Measurements from ENCODE around the gene EGR2. TPM values are rescaled to one million over a fixed set of nuclear protein-coding genes. Genes with fewer than 3 reads are reported as not detected.
A peak's percentile ranks its signal among the peaks of the same experiment; 100 is the strongest.

Gene EGR2
- total RNA-seq, 4 donors from 2014 or later = 0.40 to 1.5 (median 0.76) TPM; not detected in 1

DNA sequence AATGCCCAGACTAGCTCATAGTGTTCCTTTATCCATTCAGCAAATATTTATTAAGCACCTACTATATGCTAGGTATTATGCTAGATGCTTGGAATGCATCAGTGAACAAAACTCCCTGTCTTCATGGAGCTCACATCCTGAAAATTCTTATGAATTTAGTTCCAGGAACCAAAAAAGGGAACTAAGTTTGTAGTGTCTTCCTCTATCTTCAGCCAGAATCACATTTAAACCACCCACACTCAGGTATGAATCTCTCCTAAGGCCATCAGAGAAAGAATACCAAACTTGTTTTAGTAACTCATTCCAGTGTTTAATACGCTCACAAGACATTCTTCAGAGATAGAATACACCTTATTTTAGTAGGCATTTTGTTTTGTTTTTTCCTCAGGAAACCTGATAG is 10.1 kb upstream of the EGR2 start:
- intact Hi-C loops (cut with DNase I; ENCODE audit: low total_unique reads) (no loop called here), in situ Hi-C loops (cut with MboI; ENCODE audit: low sequenced_read_pairs in 4 of 4) (loop anchor here in 1 of 4 donors (10.0 to 25.0 kb wide), 2 partner anchors 211 to 389 kb away; no protein-coding TSS in a partner anchor)
- no peaks in the 10 kb centered on the region for H3K36me3 ChIP-seq
- no peak for TF ChIP-seq POLR2A (IDR thresholded peaks at IDR 0.05)
- TF ChIP-seq, protein P1, sequence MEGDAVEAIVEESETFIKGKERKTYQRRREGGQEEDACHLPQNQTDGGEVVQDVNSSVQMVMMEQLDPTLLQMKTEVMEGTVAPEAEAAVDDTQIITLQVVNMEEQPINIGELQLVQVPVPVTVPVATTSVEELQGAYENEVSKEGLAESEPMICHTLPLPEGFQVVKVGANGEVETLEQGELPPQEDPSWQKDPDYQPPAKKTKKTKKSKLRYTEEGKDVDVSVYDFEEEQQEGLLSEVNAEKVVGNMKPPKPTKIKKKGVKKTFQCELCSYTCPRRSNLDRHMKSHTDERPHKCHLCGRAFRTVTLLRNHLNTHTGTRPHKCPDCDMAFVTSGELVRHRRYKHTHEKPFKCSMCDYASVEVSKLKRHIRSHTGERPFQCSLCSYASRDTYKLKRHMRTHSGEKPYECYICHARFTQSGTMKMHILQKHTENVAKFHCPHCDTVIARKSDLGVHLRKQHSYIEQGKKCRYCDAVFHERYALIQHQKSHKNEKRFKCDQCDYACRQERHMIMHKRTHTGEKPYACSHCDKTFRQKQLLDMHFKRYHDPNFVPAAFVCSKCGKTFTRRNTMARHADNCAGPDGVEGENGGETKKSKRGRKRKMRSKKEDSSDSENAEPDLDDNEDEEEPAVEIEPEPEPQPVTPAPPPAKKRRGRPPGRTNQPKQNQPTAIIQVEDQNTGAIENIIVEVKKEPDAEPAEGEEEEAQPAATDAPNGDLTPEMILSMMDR (IDR thresholded peaks at IDR 0.05 in 4 of 5, conservative IDR thresholded peaks at IDR 0.05 in 1 of 5) = no peak
- no peaks in the 10 kb centered on the region for H3K4me1 ChIP-seq
- H3K27me3 ChIP-seq = no peaks in the 10 kb centered on the region
- no peaks in the 10 kb centered on the region for H3K9me3 ChIP-seq
- no peak overlapping the region for H3K27ac ChIP-seq
- ATAC-seq = no peak
- no peak overlapping the region for H3K4me3 ChIP-seq
- no peak for DNase-seq

DNA sequence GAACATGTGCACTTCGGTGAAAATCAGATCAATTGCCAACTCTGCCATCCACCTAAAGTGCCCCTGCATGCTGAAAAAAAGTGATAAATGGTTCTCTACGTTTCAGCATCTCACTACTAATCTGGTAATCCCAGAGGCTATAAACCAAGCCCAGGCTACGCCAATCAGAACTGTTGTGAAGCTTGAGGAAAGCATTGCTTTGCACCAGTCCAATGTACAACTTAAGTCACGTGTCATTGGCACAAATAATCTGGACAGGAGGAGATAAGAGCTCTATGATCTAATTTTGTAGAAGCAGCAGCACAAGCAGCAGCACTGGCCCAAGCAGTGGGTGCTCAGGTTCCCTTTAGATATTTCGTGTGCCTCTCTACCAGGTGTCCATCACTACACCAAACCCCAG is 4.4 kb upstream of the EGR2 start:
- H3K27me3 ChIP-seq = peaks cover 8 to 14% (median 12%) of the 10 kb centered on the region in 3 donors
- H3K27ac ChIP-seq = no peak overlapping the region
- H3K9me3 ChIP-seq = no peaks in the 10 kb centered on the region
- in situ Hi-C loops (cut with MboI; ENCODE audit: low sequenced_read_pairs in 4 of 4) = loop anchor here in 3 of 4 donors (5.0 to 25.0 kb wide), 4 partner anchors 206 to 317 kb away; partner anchors contain the start of gene NRBF2 (in 1 of the 3)
- H3K4me1 ChIP-seq = peaks cover 13 to 21% of the 10 kb centered on the region in 2 donors
- no peak for DNase-seq
- ATAC-seq = no peak
- no peak overlapping the region for H3K4me3 ChIP-seq
- intact Hi-C loops (cut with DNase I; ENCODE audit: low total_unique reads) = no loop called here
- H3K36me3 ChIP-seq = no peaks in the 10 kb centered on the region
- no peak for TF ChIP-seq POLR2A (IDR thresholded peaks at IDR 0.05)
- TF ChIP-seq, protein P1 (IDR thresholded peaks at IDR 0.05 in 4 of 5, conservative IDR thresholded peaks at IDR 0.05 in 1 of 5) = no peak

DNA sequence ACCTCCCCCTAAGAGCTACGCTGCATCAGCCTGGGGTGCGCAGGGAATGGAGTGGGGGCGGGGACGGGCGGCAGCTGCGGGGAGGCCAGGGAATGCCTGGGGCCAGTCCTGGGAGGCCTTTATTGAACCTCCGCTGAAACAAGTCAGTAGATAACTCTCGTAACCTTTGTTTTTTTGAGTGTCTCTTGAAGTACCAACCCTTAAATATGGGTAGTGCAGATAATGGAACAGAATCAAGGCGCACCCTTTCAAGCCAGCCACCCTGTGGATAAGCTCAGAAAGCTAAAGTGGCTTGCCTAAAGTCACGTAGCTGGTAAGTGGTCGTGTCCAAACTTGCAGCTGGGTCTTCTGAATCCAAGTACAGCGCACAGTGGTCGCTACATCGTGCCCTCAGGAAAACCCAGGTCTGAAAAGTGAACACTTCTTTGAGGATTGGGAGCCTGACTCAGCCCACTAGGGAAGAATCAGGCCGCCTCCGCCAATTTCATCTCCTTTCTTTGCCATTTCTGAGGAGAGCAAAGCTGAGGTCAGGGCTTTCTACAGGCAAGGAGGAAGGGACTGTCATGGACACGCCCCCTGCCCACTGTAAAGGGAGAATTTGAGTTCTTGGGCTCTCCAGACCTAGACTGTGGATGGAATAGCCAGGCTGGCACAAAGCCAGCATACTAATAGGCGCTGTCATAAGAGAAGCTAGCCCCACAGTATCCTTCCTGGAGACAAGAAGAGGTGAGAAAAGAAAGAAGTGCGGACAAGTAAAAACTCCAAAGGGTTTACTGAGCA is 3.2 kb upstream of the EGR2 start:
- in situ Hi-C loops (cut with MboI; ENCODE audit: low sequenced_read_pairs in 4 of 4) (loop anchor here in 3 of 4 donors (25.0 kb wide), 2 partner anchors 293 to 318 kb away; partner anchors contain the start of gene NRBF2 (in 1 of the 3)), intact Hi-C loops (cut with DNase I; ENCODE audit: low total_unique reads) (loop anchor here (2.0 to 10.0 kb wide), 5 partner anchors 57 to 445 kb away; no protein-coding TSS in a partner anchor)
- H3K36me3 ChIP-seq = no peaks in the 10 kb centered on the region
- no peak overlapping the region for H3K27ac ChIP-seq
- no peak for ATAC-seq
- DNase-seq = no peak
- H3K4me1 ChIP-seq = peaks cover 15 to 32% of the 10 kb centered on the region in 2 donors
- H3K9me3 ChIP-seq = no peaks in the 10 kb centered on the region
- no peak for TF ChIP-seq POLR2A (IDR thresholded peaks at IDR 0.05)
- TF ChIP-seq, protein P1 (IDR thresholded peaks at IDR 0.05 in 4 of 5, conservative IDR thresholded peaks at IDR 0.05 in 1 of 5) = no peak
- peak overlapping the region in 2 of 4 donors; percentile 95 to 99 for H3K4me3 ChIP-seq
- peaks cover 20 to 24% (median 24%) of the 10 kb centered on the region in 3 donors for H3K27me3 ChIP-seq

DNA sequence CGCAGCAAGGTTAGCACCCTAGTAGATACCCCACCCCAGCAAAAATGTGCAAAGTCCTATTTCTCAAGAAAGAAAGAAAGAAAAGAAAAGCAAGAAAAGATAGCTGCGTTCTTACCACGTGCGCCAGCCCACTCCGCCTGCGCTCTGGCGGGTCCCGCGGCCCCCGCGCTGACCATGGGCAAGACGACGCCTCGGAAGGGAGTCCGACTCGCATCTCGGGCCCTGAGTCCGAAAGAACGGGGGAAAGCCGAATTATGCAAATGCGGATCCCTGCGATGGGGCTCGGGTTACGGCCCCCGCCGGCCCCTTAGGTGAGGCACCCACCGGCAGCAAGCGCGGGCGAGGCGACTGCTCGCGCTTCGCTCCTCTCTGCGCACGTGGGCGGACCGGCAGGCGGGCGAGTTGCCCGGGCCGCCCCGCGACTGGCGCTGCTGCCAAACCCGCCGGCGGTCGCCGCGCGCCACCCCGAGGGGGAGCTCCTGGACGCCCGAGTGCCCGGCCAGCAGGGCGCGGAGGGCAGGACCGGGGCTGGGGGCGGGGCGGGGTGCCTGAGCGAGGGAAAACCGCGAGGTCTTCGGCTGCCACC is 2.4 kb upstream of the EGR2 start:
- no peak overlapping the region for H3K27ac ChIP-seq
- in situ Hi-C loops (cut with MboI; ENCODE audit: low sequenced_read_pairs in 4 of 4) = loop anchor here in 3 of 4 donors (25.0 kb wide), 2 partner anchors 294 to 319 kb away; partner anchors contain the start of gene NRBF2 (in 1 of the 3)

More for the DNA sequence above, 2.4 kb upstream of the EGR2 start:
- Histone ChIP-seq H3K4me1 (peaks cover 15 to 32% of the 10 kb centered on the region in 2 donors), H3K4me3 (peak overlapping the region; percentile 76 to 99 (median 92)), H3K36me3 (no peaks in the 10 kb centered on the region), H3K9me3 (no peaks in the 10 kb centered on the region), H3K27me3 (peaks cover 24 to 25% (median 24%) of the 10 kb centered on the region in 3 donors)
- ATAC-seq (no peak), DNase-seq (peak in 1 of 2 donors; percentile 9)
- intact Hi-C loops (cut with DNase I; ENCODE audit: low total_unique reads) = loop anchor here (1.0 to 10.0 kb wide), 7 partner anchors 56 to 446 kb away; no protein-coding TSS in a partner anchor
- TF ChIP-seq, protein P1 (IDR thresholded peaks at IDR 0.05 in 4 of 5, conservative IDR thresholded peaks at IDR 0.05 in 1 of 5) = no peak
- no peak for TF ChIP-seq POLR2A (IDR thresholded peaks at IDR 0.05)

Data from gastrocnemius medialis (tissue), 4 donors.